COLO668 (cell line): Measurements from ENCODE around the gene HAVCR2.
"Not testable (repeated sequence)": the region's sequence is repeated elsewhere in the genome, so short reads cannot be mapped to it uniquely, and the experiment has no call there.

Experiments
- DNase-seq: peaks from one replicate; lab custom pipeline; 2025; ENCODE audit not compliant: unreplicated experiment; lab: John Stamatoyannopoulos, UW

Gene HAVCR2

GRCh38 chr5:157088342-157088990 lies 20.4 kb downstream of the HAVCR2 start:
- no peak for DNase-seq

- no peak for DNase-seq
Observed at GRCh38 chr5:157086751-157087359, 22.0 kb downstream of the HAVCR2 start.

GRCh38 chr5:157085930-157086329 lies 22.9 kb downstream of the HAVCR2 start:
- DNase-seq = no peak

GRCh38 chr5:157080286-157080685 lies 28.6 kb downstream of the HAVCR2 start:
- no peak for DNase-seq

GRCh38 chr5:157076558-157076957 lies 32.3 kb downstream of the HAVCR2 start:
- DNase-seq = no peak

- DNase-seq = no peak
Observed at GRCh38 chr5:157072508-157072907, 36.3 kb downstream of the HAVCR2 start.

GRCh38 chr5:157069949-157070348 lies 38.9 kb downstream of the HAVCR2 start:
- no peak for DNase-seq

GRCh38 chr5:157068785-157069184 lies 40.1 kb downstream of the HAVCR2 start:
- no peak for DNase-seq

- no peak for DNase-seq
Observed at GRCh38 chr5:157068339-157068738, 40.5 kb downstream of the HAVCR2 start.

- DNase-seq = no peak
Observed at GRCh38 chr5:157067005-157067404, 41.8 kb downstream of the HAVCR2 start.

GRCh38 chr5:157066080-157066479 lies 42.8 kb downstream of the HAVCR2 start:
- DNase-seq = no peak

- DNase-seq = no peak
Observed at GRCh38 chr5:157063776-157064430, 44.9 kb downstream of the HAVCR2 start.

GRCh38 chr5:157059891-157060290 lies 49.0 kb downstream of the HAVCR2 start:
- DNase-seq = no peak

GRCh38 chr5:157059093-157059539 lies 49.7 kb downstream of the HAVCR2 start, which contains the start of gene HAVCR1:
Gene HAVCR1 (minus strand): TSS chr5:157059116. CDS start chr5:157057943, 1,173 bp downstream.
- no peak for DNase-seq

- DNase-seq = no peak
Observed at GRCh38 chr5:157057459-157058370, 51.1 kb downstream of the HAVCR2 start.

- not testable (repeated sequence) for DNase-seq
Observed at GRCh38 chr5:157056848-157057247, 52.0 kb downstream of the HAVCR2 start.

GRCh38 chr5:157051604-157052245 lies 57.1 kb downstream of the HAVCR2 start:
- DNase-seq = no peak

- DNase-seq = no peak
Observed at GRCh38 chr5:157050050-157050449, 58.8 kb downstream of the HAVCR2 start.

- no peak for DNase-seq
Observed at GRCh38 chr5:157049605-157050004, 59.2 kb downstream of the HAVCR2 start.

GRCh38 chr5:157047898-157048297 lies 60.9 kb downstream of the HAVCR2 start:
- DNase-seq = no peak

GRCh38 chr5:157047016-157047415 lies 61.8 kb downstream of the HAVCR2 start:
- DNase-seq = not testable (repeated sequence)
